Neural crest cell (in vitro differentiated cells): ENCODE data around the gene CEACAM16. TPM values are rescaled to one million over a fixed set of nuclear protein-coding genes. Genes with fewer than 3 reads are reported as not detected.

Experiments used
- DNase-seq: peaks from one replicate; pipeline ENCODE4 v3.0.0; 2021; ENCODE audit warnings: low read depth, mixed read lengths, low spot score
- H3K27ac Mint-ChIP-seq: one replicate; pipeline ENCODE4 v1.8.0; 2021; ENCODE audit warnings: mild to moderate bottlenecking, mixed read lengths; ENCODE audit not compliant: unreplicated experiment
- H3K27me3 Mint-ChIP-seq: 2 replicates; pipeline ENCODE4 v1.8.0; 2021; ENCODE audit warnings: low read depth, mild to moderate bottlenecking, mixed read lengths
- H3K36me3 Mint-ChIP-seq: 2 replicates; pipeline ENCODE4 v1.8.0; 2021; ENCODE audit warnings: low read depth, mild to moderate bottlenecking, mixed read lengths
- H3K4me1 Mint-ChIP-seq: 2 replicates; pipeline ENCODE4 v1.8.0; 2021; ENCODE audit warnings: mixed read lengths
- H3K4me3 Mint-ChIP-seq: one replicate; pipeline ENCODE4 v1.8.0; 2021; ENCODE audit warnings: mild to moderate bottlenecking, mixed read lengths
- H3K9me3 Mint-ChIP-seq: 2 replicates; pipeline ENCODE4 v1.8.0; 2021; ENCODE audit warnings: mixed read lengths
- total RNA-seq: library from RNA; stranded (reverse); gene quantifications from 2 replicates; pipeline ENCODE4 v1.2.1, GENCODE V29; 2021
- TF ChIP-seq, protein P1 (sequence below): fragments of 200-600 bp; sonication (generic); conservative IDR thresholded peaks from 2 replicates; pipeline ENCODE4 v1.5.0; 2021; ENCODE audit warnings: antibody characterized with exemption, mild to moderate bottlenecking

CEACAM16 gene
- total RNA-seq, 1 donor from 2014 or later, result not detected

GRCh38 chr19:44729516-44730033 is 30.6 kb downstream of the CEACAM16 start:
- no peaks in the 10 kb centered on the region for H3K4me1 Mint-ChIP-seq
- H3K27ac Mint-ChIP-seq, result no peak overlapping the region
- H3K9me3 Mint-ChIP-seq, result no peaks in the 10 kb centered on the region
- peaks cover 7% of the 10 kb centered on the region for H3K27me3 Mint-ChIP-seq
- no peak overlapping the region for H3K4me3 Mint-ChIP-seq
- DNase-seq, result no peak
- TF ChIP-seq, protein P1, sequence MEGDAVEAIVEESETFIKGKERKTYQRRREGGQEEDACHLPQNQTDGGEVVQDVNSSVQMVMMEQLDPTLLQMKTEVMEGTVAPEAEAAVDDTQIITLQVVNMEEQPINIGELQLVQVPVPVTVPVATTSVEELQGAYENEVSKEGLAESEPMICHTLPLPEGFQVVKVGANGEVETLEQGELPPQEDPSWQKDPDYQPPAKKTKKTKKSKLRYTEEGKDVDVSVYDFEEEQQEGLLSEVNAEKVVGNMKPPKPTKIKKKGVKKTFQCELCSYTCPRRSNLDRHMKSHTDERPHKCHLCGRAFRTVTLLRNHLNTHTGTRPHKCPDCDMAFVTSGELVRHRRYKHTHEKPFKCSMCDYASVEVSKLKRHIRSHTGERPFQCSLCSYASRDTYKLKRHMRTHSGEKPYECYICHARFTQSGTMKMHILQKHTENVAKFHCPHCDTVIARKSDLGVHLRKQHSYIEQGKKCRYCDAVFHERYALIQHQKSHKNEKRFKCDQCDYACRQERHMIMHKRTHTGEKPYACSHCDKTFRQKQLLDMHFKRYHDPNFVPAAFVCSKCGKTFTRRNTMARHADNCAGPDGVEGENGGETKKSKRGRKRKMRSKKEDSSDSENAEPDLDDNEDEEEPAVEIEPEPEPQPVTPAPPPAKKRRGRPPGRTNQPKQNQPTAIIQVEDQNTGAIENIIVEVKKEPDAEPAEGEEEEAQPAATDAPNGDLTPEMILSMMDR, result no peak
- no peaks in the 10 kb centered on the region for H3K36me3 Mint-ChIP-seq

DNA sequence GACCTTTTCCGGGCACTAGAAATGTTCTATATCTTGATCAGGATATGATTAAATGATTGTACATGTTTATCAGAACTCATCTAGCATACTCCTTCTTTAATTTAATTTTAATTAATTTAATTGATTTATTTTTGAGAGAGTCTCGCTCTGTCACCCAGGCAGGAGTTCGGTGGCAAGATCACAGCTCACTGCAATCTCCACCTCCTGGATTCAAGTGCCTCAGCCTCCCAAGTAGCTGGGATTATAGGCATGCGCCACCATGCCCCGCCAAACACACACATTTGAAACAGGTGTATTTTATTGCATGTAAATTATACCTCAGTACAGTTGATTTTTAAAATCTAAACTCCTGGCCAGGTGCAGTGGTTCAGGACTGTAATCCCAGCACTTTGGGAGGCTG is 32.1 kb downstream of the CEACAM16 start:
- Mint-ChIP-seq H3K27ac (no peak overlapping the region), H3K36me3 (no peaks in the 10 kb centered on the region), H3K4me1 (no peaks in the 10 kb centered on the region), H3K9me3 (no peaks in the 10 kb centered on the region), H3K4me3 (no peak overlapping the region), H3K27me3 (peaks cover 16% of the 10 kb centered on the region)
- DNase-seq, result no peak
- TF ChIP-seq, protein P1, result no peak

DNA sequence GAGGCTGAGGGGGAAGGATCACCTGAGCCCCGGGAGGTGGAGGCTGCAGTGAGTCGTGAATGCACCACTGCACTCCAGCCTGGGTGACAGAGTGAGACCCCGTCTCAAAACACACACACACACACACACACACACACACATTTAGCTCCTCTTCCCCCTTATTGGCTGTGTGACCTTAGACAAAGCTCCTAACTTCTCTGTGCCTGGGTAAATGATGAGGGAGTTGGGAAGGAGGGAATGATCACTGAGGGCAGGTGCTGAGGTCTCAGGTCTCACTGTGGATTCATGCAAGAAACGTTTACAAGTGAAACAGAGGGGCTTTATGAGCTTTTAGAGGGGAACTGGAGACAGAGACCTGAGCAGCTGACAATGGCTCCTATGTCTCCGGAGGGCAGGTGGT is 32.7 kb downstream of the CEACAM16 start:
- TF ChIP-seq, protein P1, result no peak
- Mint-ChIP-seq H3K4me1 (no peaks in the 10 kb centered on the region), H3K27me3 (peaks cover 16% of the 10 kb centered on the region), H3K27ac (no peak overlapping the region), H3K9me3 (no peaks in the 10 kb centered on the region), H3K36me3 (no peaks in the 10 kb centered on the region), H3K4me3 (no peak overlapping the region)
- DNase-seq, result no peak

GRCh38 chr19:44732235-44733014 is 33.5 kb downstream of the CEACAM16 start:
- H3K9me3 Mint-ChIP-seq, result no peaks in the 10 kb centered on the region
- H3K4me3 Mint-ChIP-seq, result no peak overlapping the region
- H3K36me3 Mint-ChIP-seq, result no peaks in the 10 kb centered on the region
- no peaks in the 10 kb centered on the region for H3K4me1 Mint-ChIP-seq
- TF ChIP-seq, protein P1, result no peak
- peaks cover 21% of the 10 kb centered on the region for H3K27me3 Mint-ChIP-seq
- DNase-seq, result no peak
- H3K27ac Mint-ChIP-seq, result no peak overlapping the region

- no peaks in the 10 kb centered on the region for H3K4me1 Mint-ChIP-seq
- no peaks in the 10 kb centered on the region for H3K9me3 Mint-ChIP-seq
- H3K27me3 Mint-ChIP-seq, result peaks cover 40% of the 10 kb centered on the region
- no peak for DNase-seq
- H3K4me3 Mint-ChIP-seq, result no peak overlapping the region
- H3K36me3 Mint-ChIP-seq, result no peaks in the 10 kb centered on the region
- no peak overlapping the region for H3K27ac Mint-ChIP-seq
- TF ChIP-seq, protein P1, result no peak
Observed at GRCh38 chr19:44734357-44734756, 35.4 kb downstream of the CEACAM16 start.
